Neural cell (in vitro differentiated cells): Measurements from ENCODE around the gene TXK. TPM values are rescaled to one million over a fixed set of nuclear protein-coding genes. Genes with fewer than 3 reads are reported as not detected.

ENCODE experiments used
- H2AFZ ChIP-seq: fragments of 200-600, 300-800 bp; sonication (generic), shearing (Covaris generic); 2 replicates; pipeline ENCODE4 v1.6.0; 2014; ENCODE audit warnings: low read depth, mild to moderate bottlenecking, antibody characterized with exemption, low read length, moderate library complexity
- H3F3A ChIP-seq: fragments of 200-600 bp; shearing (Covaris generic); 2 replicates; pipeline ENCODE4 v1.6.1; 2016; ENCODE audit warnings: mild to moderate bottlenecking, moderate library complexity, mixed read lengths, antibody characterized with exemption, low read length; ENCODE audit not compliant: insufficient read depth, poor library complexity, severe bottlenecking
- H3K27ac ChIP-seq: fragments of 200-600, 300-800 bp; sonication (generic), shearing (Covaris generic); 2 replicates; pipeline ENCODE4 v1.5.1; 2014; ENCODE audit warnings: mild to moderate bottlenecking, low read length, moderate library complexity
- H3K27me3 ChIP-seq: fragments of 300-800, 200-600 bp; sonication (generic), shearing (Covaris generic); 2 replicates; pipeline ENCODE4 v1.6.0; 2014; ENCODE audit warnings: mild to moderate bottlenecking, low read depth, low read length, moderate library complexity; ENCODE audit not compliant: insufficient read depth
- H3K36me3 ChIP-seq: fragments of 300-800, 200-600 bp; sonication (generic), shearing (Covaris generic); 2 replicates; pipeline ENCODE4 v1.5.1; 2014; ENCODE audit warnings: mild to moderate bottlenecking, antibody characterized with exemption, low read length, moderate library complexity; ENCODE audit not compliant: insufficient read depth
- H3K4me2 ChIP-seq: fragments of 300-800, 200-600 bp; sonication (generic), shearing (Covaris generic); 2 replicates; pipeline ENCODE4 v1.6.0; 2014; ENCODE audit warnings: mild to moderate bottlenecking, low read length
- H3K4me3 ChIP-seq: fragments of 300-800, 200-600 bp; sonication (generic), shearing (Covaris generic); 2 replicates; pipeline ENCODE4 v1.5.1; 2014; ENCODE audit warnings: mild to moderate bottlenecking, low read length, moderate library complexity
- H3K79me2 ChIP-seq: fragments of 200-600 bp; shearing (Covaris generic); replicated peaks from 2 replicates; pipeline ENCODE4 v1.6.0; 2014; ENCODE audit warnings: mild to moderate bottlenecking, low read length, moderate library complexity; ENCODE audit not compliant: insufficient read depth
- H3K9ac ChIP-seq: fragments of 300-800, 200-600 bp; sonication (generic), shearing (Covaris generic); 2 replicates; pipeline ENCODE4 v1.6.1; 2016; ENCODE audit warnings: mild to moderate bottlenecking, low read length, mixed read lengths
- H3K9me2 ChIP-seq: fragments of 200-600 bp; shearing (Covaris generic); 2 replicates; pipeline ENCODE4 v1.6.1; 2016; ENCODE audit warnings: mild to moderate bottlenecking, low read length, mixed read lengths; ENCODE audit not compliant: insufficient read depth
- H3K9me3 ChIP-seq: fragments of 200-600, 300-800 bp; sonication (generic), shearing (Covaris generic); 2 replicates; pipeline ENCODE4 v1.6.1; 2016; ENCODE audit warnings: mild to moderate bottlenecking, mixed run types, low read length, moderate library complexity, mixed read lengths
- H4K20me1 ChIP-seq: fragments of 200-600 bp; shearing (Covaris generic); 2 replicates; pipeline ENCODE4 v1.6.1; 2016; ENCODE audit warnings: mild to moderate bottlenecking, mixed run types; ENCODE audit not compliant: insufficient read depth
- CTCF ChIP-seq: fragments of 450-650 bp; IDR thresholded peaks from 2 replicates; pipeline ENCODE4 v1.5.1; 2014; ENCODE audit warnings: antibody characterized with exemption, mild to moderate bottlenecking, moderate library complexity; ENCODE audit not compliant: poor library complexity, severe bottlenecking
- EP300 ChIP-seq: fragments of 450-650 bp; conservative IDR thresholded peaks from 2 replicates; pipeline ENCODE4 v1.6.1; 2014; ENCODE audit warnings: antibody characterized with exemption, mild to moderate bottlenecking, moderate library complexity; ENCODE audit not compliant: poor library complexity, severe bottlenecking
- EZH2 ChIP-seq: fragments of 200-600, 300-800 bp; shearing (Covaris generic), sonication (generic); IDR thresholded peaks from 2 replicates; pipeline ENCODE4 v1.6.1; 2014; ENCODE audit warnings: antibody characterized with exemption, low read length, borderline replicate concordance, mild to moderate bottlenecking; ENCODE audit not compliant: insufficient read depth, poor library complexity, severe bottlenecking
- MXI1 ChIP-seq: fragments of 450-650 bp; conservative IDR thresholded peaks from 2 replicates; pipeline ENCODE4 v1.6.1; 2014; ENCODE audit warnings: antibody characterized with exemption, mild to moderate bottlenecking; ENCODE audit not compliant: poor library complexity, severe bottlenecking
- POLR2AphosphoS5 ChIP-seq: IDR thresholded peaks from 2 replicates; pipeline ENCODE4 v1.6.1; 2012
- RAD21 ChIP-seq: fragments of 450-650 bp; conservative IDR thresholded peaks from 2 replicates; pipeline ENCODE4 v1.6.1; 2014; ENCODE audit warnings: antibody characterized with exemption, mild to moderate bottlenecking, moderate library complexity
- REST ChIP-seq: IDR thresholded peaks from 2 replicates; pipeline ENCODE4 v1.6.1; 2012; ENCODE audit warnings: borderline replicate concordance
- SMC3 ChIP-seq: fragments of 450-650 bp; conservative IDR thresholded peaks from 2 replicates; pipeline ENCODE4 v1.6.1; 2014; ENCODE audit warnings: antibody characterized with exemption, mild to moderate bottlenecking, moderate library complexity; ENCODE audit not compliant: poor library complexity
- TAF1 ChIP-seq: IDR thresholded peaks from 2 replicates; pipeline ENCODE4 v1.6.1; 2012; ENCODE audit warnings: low read depth
- polyA plus RNA-seq: library from polyadenylated mRNA; depleted of rRNA; stranded (reverse); fragments of >200 nt; gene quantifications from 2 replicates; pipeline ENCODE4 v1.2.3, GENCODE V29; 2014

The TXK gene
- polyA plus RNA-seq, 1 donor from 2014 or later: not detected

- H3K27me3 ChIP-seq: no peaks in the 10 kb centered on the region
- H4K20me1 ChIP-seq: no peaks in the 10 kb centered on the region
- no peak overlapping the region for H3K4me2 ChIP-seq
- H3K27ac ChIP-seq: no peak overlapping the region
- H3F3A ChIP-seq: no peaks in the 10 kb centered on the region
- H3K9ac ChIP-seq: no peak overlapping the region
- no peaks in the 10 kb centered on the region for H3K79me2 ChIP-seq
- H3K4me3 ChIP-seq: no peak overlapping the region
- no peaks in the 10 kb centered on the region for H3K36me3 ChIP-seq
- no peaks in the 10 kb centered on the region for H3K9me3 ChIP-seq
- H2AFZ ChIP-seq: no peak overlapping the region
- no peak for TF ChIP-seq CTCF
- TF ChIP-seq POLR2AphosphoS5: no peak
- no peak for TF ChIP-seq EP300
- no peak for TF ChIP-seq SMC3
- no peak for TF ChIP-seq REST
- TF ChIP-seq RAD21: no peak
- no peak for TF ChIP-seq EZH2
- no peak for TF ChIP-seq MXI1
- no peak for TF ChIP-seq TAF1
- H3K9me2 ChIP-seq: no peaks in the 10 kb centered on the region
These were observed 5.6 kb upstream of the TXK start for GRCh38 chr4:48139691-48140090.

GRCh38 chr4:48138936-48139335 is 4.9 kb upstream of the TXK start:
- no peak for TF ChIP-seq SMC3
- TF ChIP-seq RAD21: no peak
- no peak for TF ChIP-seq CTCF
- no peak for TF ChIP-seq MXI1
- no peak for TF ChIP-seq EZH2
- no peak for TF ChIP-seq EP300
- no peak for TF ChIP-seq POLR2AphosphoS5
- TF ChIP-seq TAF1: no peak
- no peak for TF ChIP-seq REST
- Histone ChIP-seq H3F3A (no peaks in the 10 kb centered on the region), H3K9ac (no peak overlapping the region), H3K27me3 (no peaks in the 10 kb centered on the region), H3K4me3 (no peak overlapping the region), H3K4me2 (no peak overlapping the region), H4K20me1 (no peaks in the 10 kb centered on the region), H3K9me3 (no peaks in the 10 kb centered on the region), H3K79me2 (no peaks in the 10 kb centered on the region), H2AFZ (no peak overlapping the region), H3K36me3 (no peaks in the 10 kb centered on the region), H3K9me2 (no peaks in the 10 kb centered on the region), H3K27ac (no peak overlapping the region)
